DND-41 (cell line): ENCODE measurements around the gene MIA3.
"Not testable (repeated sequence)": the region's sequence is repeated elsewhere in the genome, so short reads cannot be mapped to it uniquely, and the experiment has no call there.

Experiments used
- ATAC-seq: fragments of 200-7000 bp; cut with Tn5 transposase; 3 replicates; pipeline ENCODE4 v1.9.1; 2021; ENCODE audit warnings: low read depth; ENCODE audit not compliant: insufficient read depth
- DNase-seq: peaks from one replicate; pipeline ENCODE4 v3.0.0-alpha.2; 2020
- H2AFZ ChIP-seq: 2 replicates; pipeline ENCODE4 v1.6.0; 2012; ENCODE audit warnings: low read depth, low read length
- H3K27ac ChIP-seq: 2 replicates; pipeline ENCODE4 v1.5.1; 2012; ENCODE audit warnings: low read length, inconsistent platforms
- H3K27me3 ChIP-seq: fragments of 200-600 bp; sonication (generic); 2 replicates; pipeline ENCODE4 v1.6.0; 2012; ENCODE audit warnings: low read length, mild to moderate bottlenecking, inconsistent platforms; ENCODE audit not compliant: insufficient read depth, poor library complexity
- H3K36me3 ChIP-seq: 2 replicates; pipeline ENCODE4 v1.5.1; 2012; ENCODE audit warnings: low read length, inconsistent platforms; ENCODE audit not compliant: insufficient read depth
- H3K4me1 ChIP-seq: 2 replicates; pipeline ENCODE4 v1.5.1; 2012; ENCODE audit warnings: mild to moderate bottlenecking, low read length; ENCODE audit not compliant: insufficient read depth
- H3K4me2 ChIP-seq: 2 replicates; pipeline ENCODE4 v1.6.0; 2012; ENCODE audit warnings: mild to moderate bottlenecking, moderate library complexity, low read length, inconsistent platforms; ENCODE audit not compliant: insufficient read depth
- H3K4me3 ChIP-seq, 2 experiments: fragments of 200-600 bp in 1 of 2; shearing (Covaris generic) in 1 of 2; 2 replicates each; pipeline ENCODE4 v1.5.1; 2012 to 2016; ENCODE audit warnings: inconsistent platforms in 2 of 2, low read length in 2 of 2, mild to moderate bottlenecking in 2 of 2, low read depth in 1 of 2, moderate library complexity in 1 of 2
- H3K79me2 ChIP-seq: 2 replicates; pipeline ENCODE4 v1.6.0; 2012; ENCODE audit warnings: low read length, inconsistent platforms; ENCODE audit not compliant: insufficient read depth
- H3K9ac ChIP-seq: 2 replicates; pipeline ENCODE4 v1.6.0; 2012; ENCODE audit warnings: low read depth, mild to moderate bottlenecking, inconsistent platforms, low read length, moderate library complexity
- H3K9me3 ChIP-seq: 2 replicates; pipeline ENCODE4 v1.5.1; 2012; ENCODE audit warnings: low read length, moderate library complexity, mild to moderate bottlenecking, inconsistent platforms; ENCODE audit not compliant: insufficient read depth, severe bottlenecking
- H4K20me1 ChIP-seq: 2 replicates; pipeline ENCODE4 v1.6.0; 2012; ENCODE audit warnings: low read length; ENCODE audit not compliant: insufficient read depth
- EZH2 ChIP-seq: IDR thresholded peaks from 3 replicates; pipeline ENCODE4 v1.6.1; 2012; ENCODE audit warnings: borderline replicate concordance, low read depth, mild to moderate bottlenecking, moderate library complexity, low read length, inconsistent platforms; ENCODE audit not compliant: severe bottlenecking
- TF ChIP-seq, protein P1 (sequence below): IDR thresholded peaks from 2 replicates; pipeline ENCODE4 v1.5.1; 2012; ENCODE audit warnings: borderline replicate concordance, low read length, moderate library complexity, mild to moderate bottlenecking; ENCODE audit not compliant: poor library complexity, severe bottlenecking; ENCODE audit errors: extremely low read depth

MIA3 gene

DNA sequence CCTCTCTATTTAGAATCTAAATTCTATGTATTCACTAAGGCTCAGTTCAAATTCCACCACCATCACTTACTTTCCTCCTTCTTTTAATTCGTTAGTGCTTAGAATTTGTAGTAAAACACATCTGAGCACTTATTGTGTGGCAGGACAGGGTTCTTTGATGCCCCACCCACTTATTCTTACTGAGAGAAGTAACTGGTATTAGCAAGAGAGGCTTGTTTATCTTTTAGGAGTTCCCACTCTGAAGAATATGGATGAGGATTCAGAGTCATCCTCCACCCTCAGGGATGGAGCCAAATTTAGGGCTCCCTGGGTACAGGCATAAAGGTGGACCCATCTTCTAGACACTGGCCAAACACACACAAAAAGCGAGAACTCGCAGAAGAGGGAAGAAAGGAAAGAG is 16.6 kb upstream of the MIA3 start:
- no peak overlapping the region for H3K9ac ChIP-seq
- no peaks in the 10 kb centered on the region for H3K9me3 ChIP-seq
- no peak overlapping the region for H3K4me3 ChIP-seq
- H3K4me2 ChIP-seq, result no peak overlapping the region
- no peak overlapping the region for H2AFZ ChIP-seq
- no peak for ATAC-seq
- no peak overlapping the region for H3K27ac ChIP-seq
- H3K79me2 ChIP-seq, result no peaks in the 10 kb centered on the region
- no peaks in the 10 kb centered on the region for H3K4me1 ChIP-seq
- DNase-seq, result no peak
- no peaks in the 10 kb centered on the region for H3K27me3 ChIP-seq
- no peaks in the 10 kb centered on the region for H3K36me3 ChIP-seq
- no peaks in the 10 kb centered on the region for H4K20me1 ChIP-seq
- TF ChIP-seq, protein P1, sequence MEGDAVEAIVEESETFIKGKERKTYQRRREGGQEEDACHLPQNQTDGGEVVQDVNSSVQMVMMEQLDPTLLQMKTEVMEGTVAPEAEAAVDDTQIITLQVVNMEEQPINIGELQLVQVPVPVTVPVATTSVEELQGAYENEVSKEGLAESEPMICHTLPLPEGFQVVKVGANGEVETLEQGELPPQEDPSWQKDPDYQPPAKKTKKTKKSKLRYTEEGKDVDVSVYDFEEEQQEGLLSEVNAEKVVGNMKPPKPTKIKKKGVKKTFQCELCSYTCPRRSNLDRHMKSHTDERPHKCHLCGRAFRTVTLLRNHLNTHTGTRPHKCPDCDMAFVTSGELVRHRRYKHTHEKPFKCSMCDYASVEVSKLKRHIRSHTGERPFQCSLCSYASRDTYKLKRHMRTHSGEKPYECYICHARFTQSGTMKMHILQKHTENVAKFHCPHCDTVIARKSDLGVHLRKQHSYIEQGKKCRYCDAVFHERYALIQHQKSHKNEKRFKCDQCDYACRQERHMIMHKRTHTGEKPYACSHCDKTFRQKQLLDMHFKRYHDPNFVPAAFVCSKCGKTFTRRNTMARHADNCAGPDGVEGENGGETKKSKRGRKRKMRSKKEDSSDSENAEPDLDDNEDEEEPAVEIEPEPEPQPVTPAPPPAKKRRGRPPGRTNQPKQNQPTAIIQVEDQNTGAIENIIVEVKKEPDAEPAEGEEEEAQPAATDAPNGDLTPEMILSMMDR, result no peak
- TF ChIP-seq EZH2, result no peak

DNA sequence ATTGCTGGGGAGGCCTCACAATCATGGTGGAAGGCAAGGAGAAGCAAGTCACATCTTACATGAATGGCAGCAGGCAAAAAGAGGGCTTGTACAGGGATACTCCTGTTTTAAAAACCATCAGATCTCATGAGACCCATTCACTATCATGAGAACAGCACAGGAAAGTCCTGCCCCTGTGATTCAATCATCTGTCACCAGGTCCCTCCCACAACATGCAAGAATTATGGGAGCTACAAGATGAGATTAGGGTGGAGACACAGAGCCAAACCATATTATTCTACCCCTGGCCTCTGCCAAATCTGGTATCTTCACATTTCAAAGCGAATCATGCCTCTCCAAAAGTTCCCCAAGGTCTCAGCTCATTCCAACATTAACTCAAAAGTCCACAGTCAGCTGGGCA is 11.1 kb upstream of the MIA3 start:
- H3K79me2 ChIP-seq, result no peaks in the 10 kb centered on the region
- ATAC-seq (no peak), DNase-seq (no peak)
- H3K9ac ChIP-seq, result no peak overlapping the region
- H3K27me3 ChIP-seq, result no peaks in the 10 kb centered on the region
- no peaks in the 10 kb centered on the region for H3K4me1 ChIP-seq
- no peak overlapping the region for H3K4me2 ChIP-seq
- no peak overlapping the region for H3K4me3 ChIP-seq
- H3K27ac ChIP-seq, result no peak overlapping the region
- H3K9me3 ChIP-seq, result no peaks in the 10 kb centered on the region
- TF ChIP-seq, protein P1, result no peak
- no peak for TF ChIP-seq EZH2
- no peaks in the 10 kb centered on the region for H4K20me1 ChIP-seq
- H2AFZ ChIP-seq, result no peak overlapping the region
- H3K36me3 ChIP-seq, result no peaks in the 10 kb centered on the region

DNA sequence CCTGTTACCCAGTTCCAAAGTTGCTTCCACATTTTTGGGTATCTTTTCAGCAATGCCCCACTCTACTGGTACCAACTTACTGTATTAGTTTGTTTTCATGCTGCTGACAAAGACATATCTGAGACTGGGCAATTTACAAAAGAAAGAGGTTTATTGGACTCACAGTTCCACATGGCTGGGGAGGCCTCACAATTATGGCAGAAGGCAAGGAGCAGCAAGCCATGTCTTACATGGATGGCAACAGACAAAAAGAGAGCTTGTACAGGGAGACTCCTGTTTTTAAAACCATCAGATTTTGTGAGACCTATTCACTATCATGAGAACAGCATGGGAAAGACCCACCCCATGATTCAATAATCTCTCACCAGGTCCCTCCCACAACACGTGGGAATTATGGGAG is 8.8 kb upstream of the MIA3 start:
- not testable (repeated sequence) for H3K4me1 ChIP-seq, DNase-seq, H3K9me3 ChIP-seq, H3K9ac ChIP-seq, H3K4me2 ChIP-seq, H3K27ac ChIP-seq, H3K36me3 ChIP-seq, H4K20me1 ChIP-seq, H3K79me2 ChIP-seq, ATAC-seq, H3K4me3 ChIP-seq, H2AFZ ChIP-seq, H3K27me3 ChIP-seq

DNA sequence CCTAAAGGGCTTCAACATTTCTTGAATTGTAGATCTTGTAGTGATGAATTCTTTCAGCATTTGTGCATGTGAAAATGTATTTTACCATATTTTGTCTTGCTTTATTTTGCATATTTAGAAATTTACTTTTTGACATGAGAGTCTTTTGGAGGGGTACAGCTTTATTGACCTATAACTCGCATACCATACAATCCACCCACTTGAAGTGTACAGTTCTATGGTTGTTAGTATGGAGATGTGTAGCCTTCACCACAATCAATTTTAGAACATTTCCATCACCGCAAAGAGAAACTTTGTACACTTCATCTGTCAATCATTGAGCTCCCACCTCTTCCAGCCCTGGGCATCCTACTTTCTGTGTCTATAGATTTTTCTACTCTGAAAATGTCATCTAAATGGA is 7.2 kb upstream of the MIA3 start:
- Histone ChIP-seq H4K20me1 (no peaks in the 10 kb centered on the region), H3K4me1 (no peaks in the 10 kb centered on the region), H3K4me3 (no peak overlapping the region), H3K4me2 (no peak overlapping the region), H2AFZ (no peak overlapping the region), H3K27me3 (peaks cover 15% of the 10 kb centered on the region), H3K36me3 (no peaks in the 10 kb centered on the region), H3K79me2 (no peaks in the 10 kb centered on the region), H3K9ac (no peak overlapping the region), H3K9me3 (no peaks in the 10 kb centered on the region), H3K27ac (no peak overlapping the region)
- TF ChIP-seq, protein P1, result no peak
- TF ChIP-seq EZH2, result no peak
- ATAC-seq, result no peak
- DNase-seq, result no peak
